IPS-18c (cell line): ENCODE data around the gene INPP4A.

Experiments
- H3K4me3 ChIP-seq: 2 replicates; pipeline ENCODE4 v1.7.0; 2013; ENCODE audit warnings: low read depth, mild to moderate bottlenecking, low read length, moderate library complexity; ENCODE audit not compliant: insufficient read depth
- H3K9me3 ChIP-seq: one replicate; pipeline ENCODE4 v1.6.1; 2013; ENCODE audit warnings: mild to moderate bottlenecking, low read length, moderate library complexity; ENCODE audit not compliant: control insufficient read depth, insufficient read depth

INPP4A gene

GRCh38 chr2:98535971-98536677 lies 91.5 kb downstream of the INPP4A start:
- Histone ChIP-seq H3K4me3 (no peak overlapping the region), H3K9me3 (no peaks in the 10 kb centered on the region)

GRCh38 chr2:98537390-98538126 lies 92.9 kb downstream of the INPP4A start:
- no peaks in the 10 kb centered on the region for H3K9me3 ChIP-seq

GRCh38 chr2:98538280-98539041 lies 93.8 kb downstream of the INPP4A start:
- Histone ChIP-seq H3K4me3 (no peak overlapping the region), H3K9me3 (no peaks in the 10 kb centered on the region)

More at GRCh38 chr2:98537390-98538126, 92.9 kb downstream of the INPP4A start:
- H3K4me3 ChIP-seq = no peak overlapping the region

GRCh38 chr2:98539056-98539735 lies 94.5 kb downstream of the INPP4A start:
- Histone ChIP-seq H3K9me3 (no peaks in the 10 kb centered on the region), H3K4me3 (no peak overlapping the region)

GRCh38 chr2:98540536-98540935 lies 95.9 kb downstream of the INPP4A start:
- Histone ChIP-seq H3K4me3 (no peak overlapping the region), H3K9me3 (no peaks in the 10 kb centered on the region)

GRCh38 chr2:98541489-98541888 lies 96.8 kb downstream of the INPP4A start:
- no peak overlapping the region for H3K4me3 ChIP-seq

GRCh38 chr2:98541906-98542305 lies 97.2 kb downstream of the INPP4A start:
- Histone ChIP-seq H3K4me3 (no peak overlapping the region), H3K9me3 (no peaks in the 10 kb centered on the region)

More at GRCh38 chr2:98541489-98541888, 96.8 kb downstream of the INPP4A start:
- no peaks in the 10 kb centered on the region for H3K9me3 ChIP-seq

- no peak overlapping the region for H3K4me3 ChIP-seq
Observed at GRCh38 chr2:98543214-98543613, 98.6 kb downstream of the INPP4A start.

GRCh38 chr2:98543842-98544241 lies 99.2 kb downstream of the INPP4A start:
- Histone ChIP-seq H3K4me3 (no peak overlapping the region), H3K9me3 (no peaks in the 10 kb centered on the region)

More at GRCh38 chr2:98543214-98543613, 98.6 kb downstream of the INPP4A start:
- no peaks in the 10 kb centered on the region for H3K9me3 ChIP-seq

- Histone ChIP-seq H3K4me3 (no peak overlapping the region), H3K9me3 (no peaks in the 10 kb centered on the region)
Observed at GRCh38 chr2:98545591-98545990, 100.9 kb downstream of the INPP4A start.

- Histone ChIP-seq H3K4me3 (no peak overlapping the region), H3K9me3 (no peaks in the 10 kb centered on the region)
Observed at GRCh38 chr2:98546186-98546585, 101.5 kb downstream of the INPP4A start.

- Histone ChIP-seq H3K9me3 (no peaks in the 10 kb centered on the region), H3K4me3 (no peak overlapping the region)
Observed at GRCh38 chr2:98547092-98547790, 102.6 kb downstream of the INPP4A start.

GRCh38 chr2:98548920-98549818 lies 104.5 kb downstream of the INPP4A start:
- no peaks in the 10 kb centered on the region for H3K9me3 ChIP-seq
- H3K4me3 ChIP-seq = no peak overlapping the region

GRCh38 chr2:98550165-98550564 lies 105.5 kb downstream of the INPP4A start:
- no peaks in the 10 kb centered on the region for H3K9me3 ChIP-seq
- no peak overlapping the region for H3K4me3 ChIP-seq

- no peak overlapping the region for H3K4me3 ChIP-seq
- H3K9me3 ChIP-seq = no peaks in the 10 kb centered on the region
Observed at GRCh38 chr2:98551316-98551715, 106.7 kb downstream of the INPP4A start.
